ENCODE results near the gene SGCD. TPM values are rescaled to one million over a fixed set of nuclear protein-coding genes. Genes with fewer than 3 reads are reported as not detected.

The SGCD gene
- total RNA-seq, 2 experiments from 2014 or later = not detected

DNA sequence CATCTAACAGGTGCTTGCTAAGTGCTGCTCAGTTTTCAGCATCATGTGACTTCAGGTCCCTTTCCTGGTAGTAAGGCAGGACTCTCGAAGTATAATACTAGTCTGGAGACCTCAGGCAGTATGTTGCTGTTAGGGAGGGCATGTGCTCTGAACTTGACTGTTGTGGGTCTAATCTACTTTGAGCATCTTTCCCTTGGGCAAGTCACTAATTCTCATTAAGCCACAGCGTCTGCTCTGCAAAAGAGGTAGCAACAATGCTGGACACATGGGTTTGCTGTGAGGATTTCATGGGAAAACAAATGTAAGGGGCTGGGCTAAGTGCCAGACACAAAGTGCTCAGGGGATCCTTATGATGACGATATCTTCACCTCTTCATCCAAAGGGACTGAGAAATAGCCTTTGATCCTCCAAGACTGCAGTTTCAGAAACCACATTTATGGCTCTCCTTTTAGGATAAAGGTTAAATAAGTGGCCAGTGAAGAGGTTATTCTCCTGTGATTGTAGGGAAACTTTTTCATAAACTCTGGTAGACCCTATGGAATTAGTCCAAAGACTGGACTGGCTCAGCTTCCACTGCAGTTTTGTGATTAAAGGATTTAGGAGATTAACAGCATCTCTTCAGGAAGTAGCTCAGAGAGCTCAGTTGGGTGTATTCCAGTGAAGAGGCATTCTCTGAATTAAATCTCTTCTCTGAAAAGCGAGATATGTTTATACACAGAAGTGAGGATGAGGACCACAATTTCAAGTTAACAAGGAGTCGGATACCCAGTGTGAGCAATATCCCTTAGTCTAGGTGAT lies 216.6 kb downstream of the SGCD start:
- Mint-ChIP-seq H3K36me3 (ENCODE audit: low read depth) (no peaks in the 10 kb centered on the region), H3K4me1 (ENCODE audit: low read depth) (no peaks in the 10 kb centered on the region), H3K27me3 (peaks cover 13% of the 10 kb centered on the region), H3K4me3 (no peak overlapping the region), H3K9me3 (no peaks in the 10 kb centered on the region), H3K27ac (no peak overlapping the region)
- ChIA-PET CTCF (interaction anchor here (1.1 kb wide), 1 partner anchor 16 kb away, joined by 4 read pairs; no protein-coding TSS in a partner anchor), POLR2A (no interaction called here)
- intact Hi-C loops (cut with micrococcal nuclease) = no loop called here
- ATAC-seq (no peak), DNase-seq (no peak)
- TF ChIP-seq, protein P1, sequence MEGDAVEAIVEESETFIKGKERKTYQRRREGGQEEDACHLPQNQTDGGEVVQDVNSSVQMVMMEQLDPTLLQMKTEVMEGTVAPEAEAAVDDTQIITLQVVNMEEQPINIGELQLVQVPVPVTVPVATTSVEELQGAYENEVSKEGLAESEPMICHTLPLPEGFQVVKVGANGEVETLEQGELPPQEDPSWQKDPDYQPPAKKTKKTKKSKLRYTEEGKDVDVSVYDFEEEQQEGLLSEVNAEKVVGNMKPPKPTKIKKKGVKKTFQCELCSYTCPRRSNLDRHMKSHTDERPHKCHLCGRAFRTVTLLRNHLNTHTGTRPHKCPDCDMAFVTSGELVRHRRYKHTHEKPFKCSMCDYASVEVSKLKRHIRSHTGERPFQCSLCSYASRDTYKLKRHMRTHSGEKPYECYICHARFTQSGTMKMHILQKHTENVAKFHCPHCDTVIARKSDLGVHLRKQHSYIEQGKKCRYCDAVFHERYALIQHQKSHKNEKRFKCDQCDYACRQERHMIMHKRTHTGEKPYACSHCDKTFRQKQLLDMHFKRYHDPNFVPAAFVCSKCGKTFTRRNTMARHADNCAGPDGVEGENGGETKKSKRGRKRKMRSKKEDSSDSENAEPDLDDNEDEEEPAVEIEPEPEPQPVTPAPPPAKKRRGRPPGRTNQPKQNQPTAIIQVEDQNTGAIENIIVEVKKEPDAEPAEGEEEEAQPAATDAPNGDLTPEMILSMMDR (IDR thresholded peaks at IDR 0.05) = no peak

DNA sequence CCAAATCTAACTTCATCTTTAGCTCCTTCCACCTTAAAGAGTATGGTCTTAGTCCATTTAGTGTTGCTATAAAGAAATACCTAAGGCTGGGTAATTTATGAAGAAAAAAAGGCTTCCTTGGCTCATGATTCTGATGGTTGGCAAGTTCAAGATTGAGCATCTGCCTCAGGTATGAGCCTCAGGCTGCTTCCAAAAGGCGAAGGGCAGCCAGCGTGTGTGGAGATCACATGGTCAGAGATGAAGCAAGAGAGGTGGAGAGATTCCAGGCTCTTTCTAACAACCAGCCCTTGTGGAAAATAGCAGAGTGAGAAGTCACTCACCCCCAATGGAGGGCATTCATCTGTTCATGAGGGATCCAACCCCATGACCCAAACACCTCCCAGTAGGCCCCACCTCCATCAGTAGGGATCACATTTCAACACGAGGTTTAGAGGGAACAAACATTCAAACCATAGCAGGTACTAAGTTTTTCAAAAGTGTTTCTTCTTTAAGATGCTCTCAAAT lies 225.9 kb downstream of the SGCD start:
- TF ChIP-seq, protein P1 (IDR thresholded peaks at IDR 0.05) = no peak
- Mint-ChIP-seq H3K36me3 (ENCODE audit: low read depth) (no peaks in the 10 kb centered on the region), H3K4me3 (no peak overlapping the region), H3K27ac (no peak overlapping the region), H3K4me1 (ENCODE audit: low read depth) (no peaks in the 10 kb centered on the region), H3K27me3 (peaks cover 1% of the 10 kb centered on the region), H3K9me3 (no peaks in the 10 kb centered on the region)
- CTCF ChIA-PET = no interaction called here
- POLR2A ChIA-PET = interaction anchor here (0.6 kb wide), 1 partner anchor 149 kb away, joined by 4 read pairs; no protein-coding TSS in a partner anchor
- intact Hi-C loops (cut with micrococcal nuclease) = no loop called here
- DNase-seq = no peak
- no peak for ATAC-seq

DNA sequence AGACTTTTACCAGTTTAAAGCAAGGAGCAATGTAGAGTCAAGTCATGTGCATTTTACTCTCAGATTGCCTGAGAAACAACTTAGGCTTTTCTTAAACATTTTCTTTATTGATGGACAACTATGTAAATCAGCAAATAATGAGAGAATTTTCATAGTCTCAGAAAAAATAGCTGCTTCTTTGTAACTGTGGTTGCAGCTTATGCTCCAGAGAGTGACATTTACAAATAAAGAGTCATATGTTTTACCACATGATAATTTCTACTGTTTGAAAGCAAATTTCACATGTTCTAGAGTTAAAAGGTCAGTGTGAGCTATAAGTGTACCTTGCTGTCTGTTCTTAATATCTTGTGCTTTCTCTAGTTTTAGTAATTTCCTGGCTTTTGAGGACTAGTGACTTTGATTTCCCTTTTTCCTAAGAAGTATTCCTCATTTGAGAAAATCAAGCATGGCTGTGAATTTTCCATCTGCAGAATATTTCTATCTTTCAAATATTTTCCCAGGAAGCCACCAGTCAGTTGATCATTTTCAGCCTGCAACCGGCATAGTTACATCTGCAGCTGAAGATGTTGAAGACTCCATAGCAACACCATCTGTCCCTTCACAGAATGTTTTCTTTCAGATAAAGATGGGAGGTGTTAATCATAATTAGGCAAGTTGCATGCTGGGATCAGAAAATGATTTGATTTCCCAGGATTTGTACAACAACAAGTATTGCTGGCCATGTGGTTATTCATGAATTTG lies 229.9 kb downstream of the SGCD start:
- no peaks in the 10 kb centered on the region for H3K4me1 Mint-ChIP-seq (ENCODE audit: low read depth)
- TF ChIP-seq, protein P1 (IDR thresholded peaks at IDR 0.05) = no peak
- no peak overlapping the region for H3K27ac Mint-ChIP-seq
- intact Hi-C loops (cut with micrococcal nuclease) = no loop called here
- no peaks in the 10 kb centered on the region for H3K9me3 Mint-ChIP-seq
- ATAC-seq = no peak
- POLR2A ChIA-PET = no interaction called here
- H3K27me3 Mint-ChIP-seq = peaks cover 2% of the 10 kb centered on the region
- DNase-seq = no peak
- H3K4me3 Mint-ChIP-seq = no peak overlapping the region
- H3K36me3 Mint-ChIP-seq (ENCODE audit: low read depth) = no peaks in the 10 kb centered on the region
- CTCF ChIA-PET = no interaction called here

DNA sequence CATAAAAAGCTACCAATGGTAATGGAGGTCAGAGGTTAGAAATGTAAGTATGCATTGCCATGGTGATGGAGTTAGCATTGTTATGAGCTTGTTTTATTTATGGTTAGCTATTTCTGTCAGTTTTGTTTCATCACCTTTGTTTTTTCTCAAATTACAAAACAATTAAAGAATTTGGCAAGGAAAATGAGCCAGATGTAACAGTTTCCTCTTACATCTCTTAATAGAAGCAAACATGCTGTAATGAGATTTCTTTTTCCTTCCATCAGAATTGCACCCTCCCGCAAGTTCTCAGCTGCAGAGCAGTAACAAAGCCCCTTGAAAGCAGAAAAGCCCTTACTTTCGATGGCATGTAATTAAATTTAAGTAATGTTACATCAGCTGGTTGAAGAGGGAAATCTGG lies 233.0 kb downstream of the SGCD start:
- POLR2A ChIA-PET = no interaction called here
- Mint-ChIP-seq H3K27ac (no peak overlapping the region), H3K4me3 (no peak overlapping the region), H3K27me3 (peaks cover 2% of the 10 kb centered on the region), H3K36me3 (ENCODE audit: low read depth) (no peaks in the 10 kb centered on the region), H3K9me3 (no peaks in the 10 kb centered on the region), H3K4me1 (ENCODE audit: low read depth) (no peaks in the 10 kb centered on the region)
- ATAC-seq (no peak), DNase-seq (no peak)
- CTCF ChIA-PET = interaction anchor here (1.2 kb wide), 1 partner anchor 16 kb away, joined by 4 read pairs; no protein-coding TSS in a partner anchor
- TF ChIP-seq, protein P1 (IDR thresholded peaks at IDR 0.05) = no peak
- intact Hi-C loops (cut with micrococcal nuclease) = no loop called here

DNA sequence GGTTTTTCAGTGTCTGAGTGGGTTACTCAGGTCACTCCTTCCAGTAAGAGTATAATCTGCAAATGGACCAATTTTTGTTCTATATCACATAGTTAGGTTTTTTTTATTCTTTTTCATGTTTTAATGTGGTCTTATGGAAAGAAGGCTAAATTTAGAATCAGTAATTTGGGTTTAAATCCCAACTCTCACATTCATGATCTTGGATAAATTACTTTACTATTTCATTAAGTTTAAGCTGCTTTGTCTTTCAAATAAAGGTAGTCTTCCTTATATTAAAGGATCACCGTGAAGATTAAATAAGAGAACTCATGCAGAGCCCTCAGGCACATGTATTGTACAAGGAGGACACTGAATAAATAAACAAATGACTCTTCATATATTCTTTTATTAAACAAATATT lies 234.7 kb downstream of the SGCD start:
- no peak overlapping the region for H3K4me3 Mint-ChIP-seq
- intact Hi-C loops (cut with micrococcal nuclease) = no loop called here
- no peaks in the 10 kb centered on the region for H3K9me3 Mint-ChIP-seq
- CTCF ChIA-PET = no interaction called here
- H3K36me3 Mint-ChIP-seq (ENCODE audit: low read depth) = no peaks in the 10 kb centered on the region
- no peak overlapping the region for H3K27ac Mint-ChIP-seq
- H3K27me3 Mint-ChIP-seq = peaks cover 2% of the 10 kb centered on the region
- DNase-seq = no peak
- POLR2A ChIA-PET = no interaction called here
- no peak for ATAC-seq
- no peaks in the 10 kb centered on the region for H3K4me1 Mint-ChIP-seq (ENCODE audit: low read depth)
- TF ChIP-seq, protein P1 (IDR thresholded peaks at IDR 0.05) = no peak

Measured in activated CD8-positive, alpha-beta T cell treated with anti-CD3 and anti-CD28 coated beads for 36 hours (primary cell).